Activated CD4-positive, alpha-beta memory T cell treated with anti-CD3 and anti-CD28 coated beads for 36 hours (primary cell): Measurements from ENCODE around the gene ACTL10. TPM values are rescaled to one million over a fixed set of nuclear protein-coding genes. Genes with fewer than 3 reads are reported as not detected.
A peak's percentile ranks its signal among the peaks of the same experiment; 100 is the strongest.

Source experiments
- CTCF ChIA-PET: fragments of 350-600 bp; sonication (Branson Sonifier 250); formaldehyde crosslinking; loops from one replicate; lab custom pipeline; 2021; ENCODE audit warnings: antibody characterized with exemption, inconsistent platforms; lab: Charles Lee
- POLR2A ChIA-PET: fragments of 350-600 bp; sonication (Branson Sonifier 250); formaldehyde crosslinking; loops from one replicate; lab custom pipeline; 2021; ENCODE audit warnings: antibody characterized with exemption; lab: Charles Lee
- DNase-seq: peaks from one replicate; pipeline ENCODE4 v3.0.0-alpha.2; 2020
- H3K27ac Mint-ChIP-seq: one replicate; pipeline ENCODE4 v1.8.0; 2021; ENCODE audit warnings: mixed read lengths
- H3K27me3 Mint-ChIP-seq: one replicate; pipeline ENCODE4 v1.8.0; 2021; ENCODE audit warnings: mixed read lengths
- H3K36me3 Mint-ChIP-seq: one replicate; pipeline ENCODE4 v1.8.0; 2021; ENCODE audit warnings: mixed read lengths
- H3K4me1 Mint-ChIP-seq: one replicate; pipeline ENCODE4 v1.8.0; 2021; ENCODE audit warnings: low read depth, mixed read lengths
- H3K4me3 Mint-ChIP-seq: one replicate; pipeline ENCODE4 v1.8.0; 2021; ENCODE audit warnings: mild to moderate bottlenecking, mixed read lengths
- H3K9me3 Mint-ChIP-seq: one replicate; pipeline ENCODE4 v1.8.0; 2021; ENCODE audit warnings: mixed read lengths
- intact Hi-C: fragments of 100-400 bp; cut with micrococcal nuclease; formaldehyde crosslinking; loops from one replicate; pipeline ENCODE4 v1.15.1; 2023
- total RNA-seq, 2 experiments: library from RNA; stranded (reverse); gene quantifications; one replicate each; pipeline ENCODE4 v1.2.3, GENCODE V29; 2021

Gene ACTL10
- total RNA-seq, 2 experiments from 2014 or later, result 1.8 to 2.3 TPM

- H3K4me1 Mint-ChIP-seq, result peaks cover 26% of the 10 kb centered on the region
- H3K27ac Mint-ChIP-seq, result no peak overlapping the region
- no peaks in the 10 kb centered on the region for H3K27me3 Mint-ChIP-seq
- CTCF ChIA-PET, result no interaction called here
- DNase-seq, result no peak
- H3K9me3 Mint-ChIP-seq, result no peaks in the 10 kb centered on the region
- no peaks in the 10 kb centered on the region for H3K36me3 Mint-ChIP-seq
- POLR2A ChIA-PET, result no interaction called here
- H3K4me3 Mint-ChIP-seq, result no peak overlapping the region
- intact Hi-C loops, result no loop called here
These were observed 9.0 kb upstream of the ACTL10 start for GRCh38 chr20:33657704-33658095.

- Mint-ChIP-seq H3K4me3 (no peak overlapping the region), H3K9me3 (no peaks in the 10 kb centered on the region), H3K36me3 (no peaks in the 10 kb centered on the region), H3K27me3 (no peaks in the 10 kb centered on the region), H3K4me1 (peaks cover 20% of the 10 kb centered on the region), H3K27ac (no peak overlapping the region)
- ChIA-PET POLR2A (no interaction called here), CTCF (interaction anchor here (1.4 kb wide), 1 partner anchor 9 kb away, joined by 3 read pairs; no protein-coding TSS in a partner anchor)
- intact Hi-C loops, result no loop called here
- no peak for DNase-seq
These were observed 8.2 kb upstream of the ACTL10 start for GRCh38 chr20:33658510-33658909.

DNA sequence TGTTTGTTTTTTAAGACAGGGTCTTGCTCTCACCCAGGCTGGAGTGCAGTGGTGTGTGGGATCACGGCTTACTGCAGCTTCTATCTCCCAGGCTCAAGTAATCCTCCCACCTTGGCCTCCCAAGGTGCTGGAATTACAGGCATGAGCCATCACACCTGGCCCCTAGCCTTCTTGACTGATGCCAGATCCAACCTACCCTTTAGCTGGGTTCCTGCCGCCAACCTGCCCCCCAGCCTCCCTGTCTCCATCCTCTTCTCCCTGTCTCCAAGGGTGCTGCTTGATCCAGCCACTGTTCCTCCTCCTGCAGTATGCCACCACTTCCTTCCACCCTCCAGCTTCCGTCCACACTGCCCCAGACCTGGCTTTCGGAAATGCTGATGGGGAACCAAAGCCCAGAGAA is 7.8 kb upstream of the ACTL10 start:
- intact Hi-C loops, result no loop called here

GRCh38 chr20:33659341-33660034 is 7.3 kb upstream of the ACTL10 start:
- DNase-seq, result no peak
- H3K36me3 Mint-ChIP-seq, result no peaks in the 10 kb centered on the region
- peaks cover 14% of the 10 kb centered on the region for H3K4me1 Mint-ChIP-seq
- ChIA-PET POLR2A (no interaction called here), CTCF (interaction anchor here (1.4 kb wide), 1 partner anchor 8 kb away, joined by 3 read pairs; no protein-coding TSS in a partner anchor)
- H3K27ac Mint-ChIP-seq, result no peak overlapping the region
- intact Hi-C loops, result no loop called here
- no peaks in the 10 kb centered on the region for H3K27me3 Mint-ChIP-seq
- H3K4me3 Mint-ChIP-seq, result no peak overlapping the region
- H3K9me3 Mint-ChIP-seq, result no peaks in the 10 kb centered on the region

More for the DNA sequence above, 7.8 kb upstream of the ACTL10 start:
- no peak overlapping the region for H3K4me3 Mint-ChIP-seq
- no peaks in the 10 kb centered on the region for H3K27me3 Mint-ChIP-seq
- peaks cover 16% of the 10 kb centered on the region for H3K4me1 Mint-ChIP-seq
- no peaks in the 10 kb centered on the region for H3K36me3 Mint-ChIP-seq
- ChIA-PET POLR2A (no interaction called here), CTCF (interaction anchor here (1.4 kb wide), 1 partner anchor 9 kb away, joined by 3 read pairs; no protein-coding TSS in a partner anchor)
- no peaks in the 10 kb centered on the region for H3K9me3 Mint-ChIP-seq
- H3K27ac Mint-ChIP-seq, result no peak overlapping the region
- DNase-seq, result no peak

DNA sequence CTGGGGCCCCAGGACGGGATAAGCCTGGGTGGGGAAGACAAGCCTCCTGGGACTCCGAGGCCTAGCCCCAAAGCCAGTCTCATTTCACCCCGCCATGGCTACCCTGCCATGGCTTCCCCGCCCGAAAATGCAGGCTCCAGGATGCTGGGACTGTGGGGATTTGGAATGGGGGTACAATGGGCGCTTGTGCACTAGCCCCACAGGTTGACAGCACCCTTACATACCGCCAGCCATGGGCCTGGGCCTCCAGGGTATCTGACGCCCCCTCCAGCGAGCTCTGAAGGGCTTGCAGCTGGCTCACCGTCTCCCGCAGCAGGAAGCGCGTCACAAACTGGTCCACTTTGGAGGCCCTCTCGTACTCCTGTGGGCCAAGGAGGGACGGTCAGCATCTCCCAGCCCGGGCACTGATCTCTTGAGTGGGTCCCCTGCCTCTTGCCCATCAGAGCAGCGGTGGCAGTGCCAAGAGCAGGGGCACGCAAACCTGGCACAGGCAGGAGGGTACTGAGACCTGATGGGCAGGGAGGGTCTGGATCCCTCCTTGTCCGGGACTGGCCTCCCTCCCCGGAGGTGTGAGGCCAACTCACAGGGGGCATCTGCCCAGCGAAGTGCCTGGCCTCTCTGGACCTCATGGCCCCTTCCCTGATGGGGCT is 6.6 kb upstream of the ACTL10 start:
- ChIA-PET POLR2A (no interaction called here), CTCF (interaction anchor here (0.9 kb wide), 1 partner anchor 65 kb away, joined by 3 read pairs; no protein-coding TSS in a partner anchor)
- intact Hi-C loops, result no loop called here
- Mint-ChIP-seq H3K27ac (no peak overlapping the region), H3K4me3 (no peak overlapping the region), H3K4me1 (peaks cover 20% of the 10 kb centered on the region), H3K27me3 (no peaks in the 10 kb centered on the region), H3K36me3 (no peaks in the 10 kb centered on the region), H3K9me3 (no peaks in the 10 kb centered on the region)
- DNase-seq, result no peak

- Mint-ChIP-seq H3K36me3 (no peaks in the 10 kb centered on the region), H3K27me3 (no peaks in the 10 kb centered on the region), H3K4me3 (no peak overlapping the region), H3K4me1 (peaks cover 23% of the 10 kb centered on the region), H3K27ac (no peak overlapping the region), H3K9me3 (no peaks in the 10 kb centered on the region)
- no peak for DNase-seq
- CTCF ChIA-PET, result interaction anchor here (0.9 kb wide), 1 partner anchor 65 kb away, joined by 3 read pairs; no protein-coding TSS in a partner anchor
- intact Hi-C loops, result no loop called here
- POLR2A ChIA-PET, result no interaction called here
These were observed 6.1 kb upstream of the ACTL10 start for GRCh38 chr20:33660685-33661058.

- POLR2A ChIA-PET, result interaction anchor here (0.7 to 2.5 kb wide), 5 partner anchors 8 to 202 kb away, joined by 3 to 18 read pairs (median 3); no protein-coding TSS in a partner anchor
- DNase-seq, result no peak
- peak within 1 kb of the TSS; percentile 89 for H3K27ac Mint-ChIP-seq
- peaks cover 30% of the 10 kb centered on the region for H3K4me1 Mint-ChIP-seq
- no peaks in the 10 kb centered on the region for H3K27me3 Mint-ChIP-seq
- no peaks in the 10 kb centered on the region for H3K36me3 Mint-ChIP-seq
- H3K9me3 Mint-ChIP-seq, result no peaks in the 10 kb centered on the region
- intact Hi-C loops, result loop anchor here (2.0 kb wide), 1 partner anchor 25 kb away; the partner anchor contains the start of gene E2F1
- peak within 1 kb of the TSS; percentile 82 for H3K4me3 Mint-ChIP-seq
- CTCF ChIA-PET, result interaction anchor here (1.5 to 2.5 kb wide), 2 partner anchors 9 to 172 kb away, joined by 6 to 14 read pairs; partner anchors contain the start of gene CBFA2T2
These were observed 4.6 kb upstream of the ACTL10 start, which contains the start of gene C20orf144 for GRCh38 chr20:33662172-33662571. Gene C20orf144 (plus strand): TSS chr20:33662327. CDS start chr20:33662346, 19 bp downstream.

- Mint-ChIP-seq H3K4me3 (peak overlapping the region; percentile 82), H3K27me3 (no peaks in the 10 kb centered on the region), H3K9me3 (no peaks in the 10 kb centered on the region), H3K4me1 (peaks cover 32% of the 10 kb centered on the region), H3K36me3 (no peaks in the 10 kb centered on the region), H3K27ac (peak overlapping the region; percentile 89)
- POLR2A ChIA-PET, result interaction anchor here (0.9 to 2.5 kb wide), 13 partner anchors 8 to 449 kb away, joined by 3 to 18 read pairs (median 5); partner anchors contain the start of genes CBFA2T2 and EIF2S2
- peak; percentile 90 for DNase-seq
- intact Hi-C loops, result loop anchor here (2.0 kb wide), 1 partner anchor 23 kb away; the partner anchor contains the start of gene E2F1
- CTCF ChIA-PET, result interaction anchor here (0.7 to 2.5 kb wide), 8 partner anchors 10 to 206 kb away, joined by 3 to 14 read pairs (median 6); partner anchors contain the start of genes CBFA2T2 and ZNF341
These were observed 3.3 kb upstream of the ACTL10 start for GRCh38 chr20:33663161-33664084.

DNA sequence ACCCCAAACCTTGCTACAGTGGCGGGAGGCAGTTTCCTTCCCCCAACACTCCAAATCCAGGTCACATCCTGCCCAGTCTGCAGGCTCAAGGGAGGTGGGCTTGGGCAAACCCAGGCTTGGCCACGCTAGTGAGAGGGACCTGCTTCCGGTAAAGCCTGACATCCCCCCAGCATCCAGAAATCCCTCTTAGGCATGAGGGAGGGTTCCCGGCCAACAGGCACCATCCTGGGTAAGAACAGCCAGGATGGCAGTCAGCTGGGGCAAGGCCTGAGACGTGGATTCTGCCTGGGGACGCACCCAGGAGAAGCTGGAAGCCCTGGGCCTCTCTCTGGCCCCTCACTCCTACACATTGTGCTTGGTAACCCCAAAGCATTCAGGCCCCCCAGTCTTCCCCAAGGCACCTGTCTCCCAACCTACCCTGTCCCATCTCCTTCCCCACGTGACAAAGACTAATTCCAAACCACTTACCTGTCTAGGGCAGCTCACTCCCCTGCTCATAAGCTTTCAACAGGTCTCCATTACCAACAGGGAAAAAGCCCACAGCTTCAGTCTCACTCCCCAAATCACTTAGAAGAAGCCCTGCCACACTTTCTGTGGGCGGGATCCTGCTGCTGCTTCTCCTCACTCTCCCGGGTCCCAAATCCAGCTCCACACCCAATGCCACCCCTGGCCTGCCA is 2.5 kb upstream of the ACTL10 start:
- H3K27me3 Mint-ChIP-seq, result no peaks in the 10 kb centered on the region
- POLR2A ChIA-PET, result interaction anchor here (0.6 to 2.5 kb wide), 11 partner anchors 8 to 448 kb away, joined by 3 to 18 read pairs (median 5); partner anchors contain the start of genes CBFA2T2 and EIF2S2
- no peak for DNase-seq
- peak overlapping the region; percentile 89 for H3K27ac Mint-ChIP-seq
- no peaks in the 10 kb centered on the region for H3K9me3 Mint-ChIP-seq
- peaks cover 38% of the 10 kb centered on the region for H3K4me1 Mint-ChIP-seq
- H3K4me3 Mint-ChIP-seq, result peak overlapping the region; percentile 82
- H3K36me3 Mint-ChIP-seq, result no peaks in the 10 kb centered on the region
- intact Hi-C loops, result no loop called here
- CTCF ChIA-PET, result interaction anchor here (2.1 to 5.5 kb wide), 5 partner anchors 11 to 206 kb away, joined by 6 to 55 read pairs (median 14); partner anchors contain the start of gene CBFA2T2

GRCh38 chr20:33664762-33665144 is 2.0 kb upstream of the ACTL10 start:
- Mint-ChIP-seq H3K9me3 (no peaks in the 10 kb centered on the region), H3K36me3 (no peaks in the 10 kb centered on the region), H3K27me3 (no peaks in the 10 kb centered on the region), H3K4me1 (peaks cover 38% of the 10 kb centered on the region), H3K27ac (peak overlapping the region; percentile 89), H3K4me3 (peak overlapping the region; percentile 82)
- peak; percentile 60 for DNase-seq
- CTCF ChIA-PET, result interaction anchor here (2.1 to 5.5 kb wide), 4 partner anchors 13 to 207 kb away, joined by 6 to 55 read pairs (median 22); partner anchors contain the start of gene CBFA2T2
- POLR2A ChIA-PET, result interaction anchor here (0.6 to 2.5 kb wide), 8 partner anchors 8 to 447 kb away, joined by 3 to 18 read pairs (median 8); partner anchors contain the start of genes CBFA2T2 and EIF2S2
- intact Hi-C loops, result loop anchor here (5.0 kb wide), 2 partner anchors 222 to 262 kb away; partner anchors contain the start of genes CDK5RAP1 and SNTA1
